Measurements from ENCODE around the gene SKIL.
"Not testable (repeated sequence)": the region's sequence is repeated elsewhere in the genome, so short reads cannot be mapped to it uniquely, and the experiment has no call there.

Gene SKIL

DNA sequence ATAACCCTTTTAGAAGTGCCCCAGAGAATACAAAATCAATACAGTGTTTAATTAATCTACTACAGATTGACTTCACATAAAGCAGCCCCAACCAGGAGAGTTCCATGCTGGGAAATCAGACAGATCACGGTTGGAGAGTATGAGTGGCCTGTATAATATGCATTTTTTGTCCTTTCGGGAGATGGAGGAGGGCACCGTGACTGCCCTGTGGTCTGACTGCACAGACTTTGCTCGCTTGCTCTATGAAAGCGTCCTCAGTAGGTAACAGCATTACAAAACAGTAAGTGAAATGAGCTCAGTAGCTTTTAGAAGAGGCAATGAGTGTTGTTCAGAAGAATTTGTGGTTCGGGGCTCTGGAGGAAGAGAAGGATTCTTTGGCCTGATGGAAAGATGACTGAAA, 34.2 kb upstream of the SKIL start:
- DNase-seq (ENCODE audit: low read depth) = no peak
- H3K4me3 ChIP-seq (ENCODE audit: control insufficient read depth, low read depth, low read length) = no peak overlapping the region
- TF ChIP-seq, protein P1, sequence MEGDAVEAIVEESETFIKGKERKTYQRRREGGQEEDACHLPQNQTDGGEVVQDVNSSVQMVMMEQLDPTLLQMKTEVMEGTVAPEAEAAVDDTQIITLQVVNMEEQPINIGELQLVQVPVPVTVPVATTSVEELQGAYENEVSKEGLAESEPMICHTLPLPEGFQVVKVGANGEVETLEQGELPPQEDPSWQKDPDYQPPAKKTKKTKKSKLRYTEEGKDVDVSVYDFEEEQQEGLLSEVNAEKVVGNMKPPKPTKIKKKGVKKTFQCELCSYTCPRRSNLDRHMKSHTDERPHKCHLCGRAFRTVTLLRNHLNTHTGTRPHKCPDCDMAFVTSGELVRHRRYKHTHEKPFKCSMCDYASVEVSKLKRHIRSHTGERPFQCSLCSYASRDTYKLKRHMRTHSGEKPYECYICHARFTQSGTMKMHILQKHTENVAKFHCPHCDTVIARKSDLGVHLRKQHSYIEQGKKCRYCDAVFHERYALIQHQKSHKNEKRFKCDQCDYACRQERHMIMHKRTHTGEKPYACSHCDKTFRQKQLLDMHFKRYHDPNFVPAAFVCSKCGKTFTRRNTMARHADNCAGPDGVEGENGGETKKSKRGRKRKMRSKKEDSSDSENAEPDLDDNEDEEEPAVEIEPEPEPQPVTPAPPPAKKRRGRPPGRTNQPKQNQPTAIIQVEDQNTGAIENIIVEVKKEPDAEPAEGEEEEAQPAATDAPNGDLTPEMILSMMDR (IDR thresholded peaks at IDR 0.05; ENCODE audit: control insufficient read depth, insufficient read depth, low read depth, low read length, missing control alignments) = no peak

DNA sequence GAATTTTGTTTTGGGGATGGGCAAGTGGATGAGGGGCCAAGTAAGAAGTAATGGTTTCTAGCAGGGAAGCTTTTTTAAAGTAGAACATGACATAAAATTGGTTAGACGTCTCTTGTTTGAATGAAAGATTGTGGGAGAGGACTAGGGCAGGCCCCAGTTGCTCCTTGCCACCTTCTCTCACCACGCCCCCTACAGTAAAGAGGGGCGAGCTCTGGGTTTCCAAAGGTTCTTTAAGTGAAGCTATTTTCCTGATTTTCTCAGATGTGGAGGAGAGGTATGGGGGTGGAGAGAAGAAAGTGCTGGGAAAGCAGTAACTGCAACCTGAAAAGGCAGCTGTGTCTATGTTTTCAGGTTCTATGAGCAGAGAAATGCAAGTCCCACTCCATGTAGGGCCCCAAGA, 32.6 kb upstream of the SKIL start:
- TF ChIP-seq, protein P1 (IDR thresholded peaks at IDR 0.05; ENCODE audit: control insufficient read depth, insufficient read depth, low read depth, low read length, missing control alignments) = no peak
- H3K4me3 ChIP-seq (ENCODE audit: control insufficient read depth, low read depth, low read length) = no peak overlapping the region
- no peak for DNase-seq (ENCODE audit: low read depth)

DNA sequence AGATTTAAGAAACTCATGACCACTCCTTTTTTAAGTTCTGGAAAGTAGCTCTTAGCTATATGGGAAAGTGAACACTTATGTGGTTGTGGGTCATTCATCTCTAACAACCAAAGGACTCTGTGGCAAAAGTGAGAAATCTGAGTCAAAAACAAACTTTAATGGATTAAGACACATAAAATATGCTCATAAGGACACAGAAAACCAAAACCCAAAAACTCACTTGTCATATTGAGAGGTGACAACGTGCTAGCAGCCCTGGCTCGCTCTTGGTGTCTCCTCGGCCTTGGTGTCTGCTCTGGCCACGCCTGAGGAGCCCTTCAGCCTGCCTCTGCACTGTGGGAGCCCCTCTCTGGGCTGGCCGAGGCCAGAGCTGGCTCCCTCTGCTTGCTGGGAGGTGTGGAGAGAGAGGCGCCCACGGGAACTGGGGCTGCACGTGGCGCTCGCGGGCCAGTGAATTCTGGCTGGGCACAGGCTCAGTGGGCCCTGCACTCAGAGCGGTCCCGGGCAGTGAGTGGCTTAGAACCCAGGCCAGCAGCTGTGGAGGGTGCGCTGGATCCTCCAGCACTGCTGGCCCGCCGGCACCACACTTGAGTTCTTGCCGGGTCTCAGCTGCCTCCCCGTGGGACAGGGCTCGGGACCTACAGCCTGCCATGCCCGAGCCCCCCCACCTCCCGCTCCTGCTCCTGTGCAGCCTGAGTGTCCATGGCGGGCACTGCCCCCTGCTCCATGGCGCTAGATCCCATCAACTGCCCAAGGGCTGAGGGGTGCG, 30.3 kb upstream of the SKIL start:
- H3K4me3 ChIP-seq (ENCODE audit: control insufficient read depth, low read depth, low read length) = no peak overlapping the region
- TF ChIP-seq, protein P1 (IDR thresholded peaks at IDR 0.05; ENCODE audit: control insufficient read depth, insufficient read depth, low read depth, low read length, missing control alignments) = no peak
- DNase-seq (ENCODE audit: low read depth) = no peak

DNA sequence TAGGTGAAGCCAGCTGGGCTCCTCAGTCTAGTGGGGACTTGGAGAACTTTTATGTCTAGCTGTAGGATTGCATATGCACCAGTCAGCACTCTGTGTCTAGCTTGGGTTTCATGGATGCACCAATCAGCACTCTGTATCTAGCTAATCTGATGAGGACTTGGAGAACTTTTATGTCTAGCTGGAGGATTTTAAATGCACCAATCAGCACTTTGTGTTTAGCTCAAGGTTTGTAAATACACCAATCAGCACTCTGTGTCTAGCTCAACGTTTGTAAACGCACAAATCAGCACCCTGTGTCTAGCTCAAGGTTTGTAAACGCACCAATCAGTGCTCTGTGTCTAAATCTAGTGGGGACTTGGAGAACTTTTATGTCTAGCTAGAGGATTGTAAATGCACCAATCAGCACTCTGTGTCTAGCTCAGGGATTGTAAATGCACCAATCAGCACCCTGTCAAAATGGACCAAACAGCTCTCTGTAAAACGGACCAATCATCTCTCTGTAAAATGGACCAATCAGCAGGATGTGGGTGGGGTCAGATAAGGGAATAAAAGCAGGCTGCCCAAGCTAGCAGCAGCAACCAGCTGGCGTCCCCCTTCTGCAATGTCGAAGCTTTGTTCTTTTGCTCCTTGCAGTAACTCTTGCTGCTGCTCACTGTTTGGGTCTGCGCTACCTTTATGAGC, 29.5 kb upstream of the SKIL start:
- DNase-seq (ENCODE audit: low read depth); H3K4me3 ChIP-seq (ENCODE audit: control insufficient read depth, low read depth, low read length): not testable (repeated sequence)

DNA sequence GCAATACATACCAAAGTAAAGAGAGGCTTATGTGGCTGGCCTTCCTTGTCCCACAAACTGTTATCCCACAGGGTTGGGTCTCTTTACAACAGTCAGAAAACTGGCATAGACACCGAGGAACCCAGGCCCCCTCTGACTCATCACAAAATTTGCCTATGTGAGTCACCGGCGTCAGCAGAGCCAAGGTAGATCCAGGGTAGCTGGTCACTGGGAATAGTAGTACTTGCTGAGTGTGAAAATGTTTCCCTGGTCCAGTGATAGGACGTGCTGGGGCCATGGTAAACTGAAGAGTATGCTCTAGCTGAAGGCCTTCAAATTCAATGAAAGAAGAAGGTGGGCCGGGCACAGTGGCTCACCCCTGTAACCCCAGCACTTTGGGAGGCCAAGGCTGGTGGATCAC, 27.1 kb upstream of the SKIL start:
- H3K4me3 ChIP-seq (ENCODE audit: control insufficient read depth, low read depth, low read length) = no peak overlapping the region
- DNase-seq (ENCODE audit: low read depth) = no peak
- TF ChIP-seq, protein P1 (IDR thresholded peaks at IDR 0.05; ENCODE audit: control insufficient read depth, insufficient read depth, low read depth, low read length, missing control alignments) = no peak

DNA sequence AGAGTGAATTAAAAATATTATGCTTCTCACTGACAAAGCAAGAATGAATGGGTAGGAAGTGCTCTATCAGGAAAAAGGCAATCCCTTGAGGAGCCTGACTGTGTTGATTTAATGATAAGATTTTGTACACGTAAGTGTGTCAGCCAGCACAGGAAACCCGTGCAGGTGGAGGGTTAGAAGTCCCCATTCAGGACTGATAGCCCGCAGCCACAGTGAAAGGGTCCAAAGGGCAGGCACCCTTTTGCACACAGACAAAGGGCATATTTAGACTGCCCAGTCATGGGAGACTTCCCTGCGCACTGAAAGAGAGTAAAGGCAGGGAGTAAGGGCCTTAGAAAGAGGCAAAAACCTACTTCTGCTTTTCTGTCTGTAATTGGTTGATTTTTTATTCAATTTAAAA, 26.4 kb upstream of the SKIL start:
- H3K4me3 ChIP-seq (ENCODE audit: control insufficient read depth, low read depth, low read length) = no peak overlapping the region
- no peak for DNase-seq (ENCODE audit: low read depth)
- TF ChIP-seq, protein P1 (IDR thresholded peaks at IDR 0.05; ENCODE audit: control insufficient read depth, insufficient read depth, low read depth, low read length, missing control alignments) = no peak

DNA sequence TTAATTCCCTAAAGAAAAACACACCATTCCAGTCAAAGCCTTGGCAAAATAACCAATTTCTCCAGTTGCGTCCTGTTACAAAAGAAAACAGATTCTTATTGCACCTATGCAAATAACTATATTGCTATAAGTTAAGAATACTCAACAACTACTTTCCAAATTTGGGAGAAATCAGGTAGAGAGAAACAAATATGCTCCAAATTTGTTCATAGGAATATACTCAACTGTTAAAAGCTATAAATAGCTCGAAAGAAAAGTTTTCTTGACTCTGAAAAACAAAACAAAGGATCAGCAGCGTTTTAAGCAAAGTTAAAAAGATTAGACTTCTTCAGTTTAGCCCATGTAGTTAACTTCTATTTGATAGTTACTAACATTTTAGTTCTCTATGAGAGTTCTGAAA, 20.1 kb upstream of the SKIL start:
- no peak for DNase-seq (ENCODE audit: low read depth)
- TF ChIP-seq, protein P1 (IDR thresholded peaks at IDR 0.05; ENCODE audit: control insufficient read depth, insufficient read depth, low read depth, low read length, missing control alignments) = no peak
- H3K4me3 ChIP-seq (ENCODE audit: control insufficient read depth, low read depth, low read length) = no peak overlapping the region

Measured in AG09309 (cell line).